Activated CD8-positive, alpha-beta memory T cell treated with anti-CD3 and anti-CD28 coated beads, Interleukin-2, amount 50 U/mL, for 4 hours (primary cell): ENCODE measurements around the gene DACT2.
"Not testable (repeated sequence)": the region's sequence is repeated elsewhere in the genome, so short reads cannot be mapped to it uniquely, and the experiment has no call there.

ENCODE experiments used
- DNase-seq: peaks from one replicate; pipeline ENCODE4 v3.0.0-alpha.2; 2020

The DACT2 gene

GRCh38 chr6:168319279-168320111 lies at the start of gene DACT2:
Gene DACT2 (minus strand): TSS chr6:168319777. CDS start chr6:168319633, 144 bp downstream.
- DNase-seq: no peak

DNA sequence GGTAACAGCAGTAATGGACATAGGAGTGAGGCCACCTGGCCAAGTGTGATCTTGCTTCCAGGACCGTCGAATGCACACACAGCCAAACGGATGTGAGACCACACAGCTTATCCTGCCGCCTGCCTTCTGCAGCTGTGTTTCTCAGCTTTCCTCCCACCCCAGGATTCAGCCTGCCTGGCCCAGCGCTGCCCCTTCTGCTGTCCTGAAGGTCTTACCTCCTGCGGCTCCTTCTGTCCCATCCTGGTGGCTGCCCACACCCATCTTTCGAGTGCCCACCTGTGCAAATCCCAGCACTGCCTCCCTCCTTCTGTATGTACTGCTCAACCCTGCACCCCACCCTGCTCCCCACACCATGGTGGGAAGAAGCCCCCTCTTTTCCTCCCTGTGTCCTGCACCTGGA lies 49.4 kb upstream of the DACT2 start:
- DNase-seq: no peak

DNA sequence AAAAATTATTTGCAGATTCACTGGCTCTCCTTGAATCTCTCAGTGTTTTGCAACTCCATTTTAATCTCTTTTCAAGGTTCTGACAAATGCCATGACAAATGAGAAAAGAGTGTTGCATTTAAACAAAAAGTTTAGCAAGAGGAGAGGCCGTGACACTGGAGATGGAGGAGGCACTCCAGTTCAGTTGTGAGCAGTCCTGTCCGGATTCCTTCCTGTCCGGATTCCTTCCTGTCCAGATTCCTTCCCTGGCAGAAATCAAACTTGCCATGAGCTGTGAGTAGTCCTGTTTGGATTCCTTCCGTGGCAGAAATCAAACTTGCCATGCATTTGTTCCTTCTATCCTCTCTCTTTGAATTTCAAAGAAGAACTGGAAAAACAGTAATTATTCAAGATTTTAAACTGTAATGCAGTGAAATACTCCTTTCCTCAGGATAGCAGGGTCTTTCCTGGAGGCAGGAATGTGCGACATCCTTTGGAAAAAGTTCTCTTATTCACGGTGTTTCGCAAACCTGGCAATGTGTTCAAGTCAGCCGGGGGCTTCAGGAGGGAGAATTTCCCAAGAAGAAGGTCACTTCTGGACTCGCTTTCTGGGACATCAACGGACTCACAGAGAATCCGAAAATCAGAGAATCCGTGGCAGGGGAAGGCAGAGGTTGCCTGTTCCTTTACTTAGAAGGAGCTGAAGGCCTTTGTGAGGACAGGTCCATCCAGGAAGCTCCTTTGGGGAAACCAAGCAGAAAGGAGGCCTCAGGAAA lies 48.7 kb upstream of the DACT2 start:
- no peak for DNase-seq

DNA sequence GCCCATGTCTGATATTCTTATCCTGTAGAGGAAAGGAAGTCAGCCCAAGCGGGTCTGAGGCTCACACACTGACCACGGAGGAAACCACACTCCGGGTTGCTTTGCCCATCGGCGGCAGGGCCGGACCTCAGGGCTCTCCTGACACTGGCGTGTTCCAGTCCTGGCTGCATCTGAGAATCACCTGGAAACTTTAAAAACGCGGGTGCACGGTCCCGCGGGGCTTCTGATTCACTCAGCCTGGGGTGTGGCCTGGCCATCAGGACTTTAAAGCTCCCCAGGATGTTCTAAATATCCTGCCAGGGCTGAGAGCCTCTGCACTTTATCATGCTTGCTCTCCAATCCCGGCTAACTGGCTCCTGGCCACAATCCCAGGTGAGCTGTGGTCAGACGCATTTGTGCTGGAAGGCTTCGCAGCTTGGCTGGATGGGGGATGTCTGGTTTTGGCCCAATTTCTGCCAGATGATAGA lies 47.7 kb upstream of the DACT2 start:
- DNase-seq: no peak

- DNase-seq: no peak
Observed at GRCh38 chr6:168366473-168366872, 46.9 kb upstream of the DACT2 start.

DNA sequence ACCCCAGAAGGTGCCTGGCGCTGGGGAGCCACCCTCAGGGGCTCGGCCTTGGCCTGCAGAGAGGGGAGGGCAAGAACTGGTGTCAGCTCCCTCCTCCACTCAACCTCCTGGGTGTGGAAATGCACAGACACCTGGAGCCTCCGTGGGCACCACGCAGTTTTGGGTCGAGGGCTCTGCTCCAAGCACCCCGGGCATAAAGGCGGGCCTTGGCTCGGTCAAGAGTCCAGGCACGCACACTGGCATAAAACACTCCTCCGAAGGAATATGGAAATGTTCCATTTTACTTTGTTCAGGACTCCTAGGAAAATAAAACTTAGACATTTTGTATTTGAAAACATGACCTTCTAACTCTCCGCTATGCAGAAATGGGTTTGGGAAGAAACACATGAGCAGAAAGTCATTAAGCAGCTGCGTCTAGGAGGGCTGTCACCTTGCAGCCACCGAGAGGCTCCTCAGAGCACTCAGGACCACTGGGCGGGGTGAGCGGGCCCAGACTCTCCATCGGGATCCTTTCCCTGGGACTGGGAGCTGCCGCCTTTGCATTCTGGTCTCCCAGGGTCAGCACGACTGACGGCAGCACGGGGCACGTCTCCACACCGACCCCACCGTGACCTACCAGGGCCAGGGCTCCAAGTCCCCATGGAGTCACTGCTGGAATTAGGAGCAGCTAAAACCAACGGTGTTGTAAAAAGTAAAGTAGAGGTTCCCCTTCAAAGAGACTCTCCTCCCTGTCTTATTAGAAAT lies 46.0 kb upstream of the DACT2 start:
- no peak for DNase-seq

GRCh38 chr6:168364793-168365421 lies 45.3 kb upstream of the DACT2 start:
- DNase-seq: no peak

GRCh38 chr6:168363811-168364792 lies 44.5 kb upstream of the DACT2 start:
- DNase-seq: no peak

DNA sequence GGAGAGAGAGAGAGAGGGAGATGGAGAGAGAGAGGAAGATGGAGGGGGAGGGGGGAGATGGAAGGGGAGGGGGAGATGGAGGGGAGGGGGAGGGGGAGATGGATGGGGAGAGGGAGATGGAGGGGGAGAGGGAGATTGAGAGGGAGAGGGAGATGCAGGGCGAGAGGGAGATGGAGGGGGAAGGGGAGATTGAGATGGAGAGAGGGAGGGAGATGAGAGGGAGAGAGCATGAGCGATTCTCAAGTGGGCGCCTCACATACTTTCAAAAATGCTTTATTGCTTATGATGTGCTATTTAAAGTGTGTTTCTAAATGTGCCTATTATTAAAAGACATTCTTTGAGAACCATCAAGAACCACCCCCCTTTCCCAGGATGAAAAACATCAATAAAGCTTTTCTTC lies 43.7 kb upstream of the DACT2 start:
- DNase-seq: no peak

GRCh38 chr6:168362276-168362990 lies 42.9 kb upstream of the DACT2 start:
- no peak for DNase-seq

DNA sequence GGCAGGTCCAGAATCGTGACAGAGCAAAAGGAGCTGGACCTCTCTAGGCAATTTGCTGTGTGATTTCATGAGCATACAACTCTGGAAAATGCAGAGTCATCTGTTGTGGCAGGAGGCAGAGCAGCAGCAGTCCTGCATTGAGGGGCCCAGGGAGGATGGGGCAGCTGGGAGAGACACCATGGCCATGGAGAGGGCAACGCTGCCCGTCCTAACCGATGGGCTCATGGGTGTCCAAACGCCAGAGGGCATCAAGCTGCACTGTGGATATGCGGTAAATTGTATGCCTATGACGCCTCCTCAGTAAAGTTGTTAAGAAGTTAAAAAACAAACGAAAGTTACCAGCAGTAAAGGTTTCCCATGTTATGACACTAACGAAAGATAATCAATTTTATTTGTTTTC lies 42.2 kb upstream of the DACT2 start:
- no peak for DNase-seq

DNA sequence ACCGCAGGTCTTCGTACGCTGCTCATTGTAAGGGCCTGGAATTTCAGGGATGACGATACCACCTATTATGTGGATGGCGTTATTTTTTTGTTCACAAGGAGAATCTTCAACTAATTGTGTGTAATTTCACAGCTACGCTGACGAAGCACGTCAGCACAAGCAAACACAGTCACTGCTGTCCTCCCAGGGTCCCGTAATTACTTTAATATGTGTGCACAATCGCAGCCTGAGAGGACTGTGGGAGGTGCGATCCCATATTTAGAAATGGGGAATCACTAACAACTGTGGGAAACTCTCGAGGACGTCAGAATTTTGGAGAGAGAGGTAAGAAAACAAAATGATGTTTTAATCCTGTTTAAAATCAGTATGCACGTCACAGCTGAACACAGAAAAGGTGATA lies 40.2 kb upstream of the DACT2 start:
- no peak for DNase-seq

DNA sequence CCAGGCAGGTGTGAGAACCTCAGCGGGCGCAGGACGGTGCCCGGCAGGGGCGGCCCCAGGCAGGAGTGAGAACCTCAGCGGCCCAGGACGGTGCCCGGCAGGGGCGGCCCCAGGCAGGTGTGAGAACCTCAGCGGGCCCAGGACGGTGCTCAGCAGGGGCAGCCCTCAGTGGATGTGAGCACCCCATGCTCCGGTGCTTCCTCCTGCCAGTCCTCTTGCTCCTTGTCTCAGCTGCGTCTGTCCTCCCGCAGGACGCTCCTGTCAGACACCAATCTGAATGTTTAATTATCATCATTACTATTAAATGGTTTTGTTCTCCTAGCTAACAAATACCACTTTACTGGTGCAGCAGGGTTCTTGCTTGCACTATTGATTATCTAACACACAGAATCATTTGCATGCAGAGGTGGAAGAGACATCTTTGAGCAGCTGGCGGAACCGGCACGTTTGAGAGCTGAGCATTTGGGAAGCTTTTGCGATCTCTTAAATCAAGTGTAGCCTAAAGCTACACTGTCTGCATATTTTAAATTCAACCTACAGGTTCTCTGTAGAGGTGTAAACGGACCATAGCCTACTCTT lies 39.4 kb upstream of the DACT2 start:
- DNase-seq: no peak

- DNase-seq: not testable (repeated sequence)
Observed at GRCh38 chr6:168356872-168357271, 37.3 kb upstream of the DACT2 start.

- no peak for DNase-seq
Observed at GRCh38 chr6:168355716-168356522, 36.3 kb upstream of the DACT2 start.

DNA sequence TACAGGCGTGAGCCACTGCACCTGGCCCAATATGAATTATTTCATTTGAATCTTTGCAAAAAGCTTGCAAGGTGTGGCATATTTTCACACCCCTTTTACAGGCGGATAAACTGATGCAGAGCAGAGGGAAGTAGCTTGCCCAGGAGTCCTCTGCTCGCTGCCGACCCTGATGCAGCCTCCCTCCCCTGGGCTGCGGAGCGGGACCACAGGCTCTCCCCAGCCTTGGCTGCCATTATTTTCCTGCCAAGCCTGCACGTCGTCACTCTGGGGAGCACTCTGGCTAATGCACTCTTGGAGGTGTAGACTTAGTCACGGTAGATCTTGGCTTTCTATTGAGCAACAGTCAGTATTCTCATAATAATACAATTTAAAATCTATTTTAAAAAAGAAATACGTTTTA lies 34.8 kb upstream of the DACT2 start:
- no peak for DNase-seq

GRCh38 chr6:168353041-168353440 lies 33.5 kb upstream of the DACT2 start:
- DNase-seq: no peak

GRCh38 chr6:168352096-168352495 lies 32.5 kb upstream of the DACT2 start:
- no peak for DNase-seq

GRCh38 chr6:168349718-168350210 lies 30.2 kb upstream of the DACT2 start:
- DNase-seq: no peak

DNA sequence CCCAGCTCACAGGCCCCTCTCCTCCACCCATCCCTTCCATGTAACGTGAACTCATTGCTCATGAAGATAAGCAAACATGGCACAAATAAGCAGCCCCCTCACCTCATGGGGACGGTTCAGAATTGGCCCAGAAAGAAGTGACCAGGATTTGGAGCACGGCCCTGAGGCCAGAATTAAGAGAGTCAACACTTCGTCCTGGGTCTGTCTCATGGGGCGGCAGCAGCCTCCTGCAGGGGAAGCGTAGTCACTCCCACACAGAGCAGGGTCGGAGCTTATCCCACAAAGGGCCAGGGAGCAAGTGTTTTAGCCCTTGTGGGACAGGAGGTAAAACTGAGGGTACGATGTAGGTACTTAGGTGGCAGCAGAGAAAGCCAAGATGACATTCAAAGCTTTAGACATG lies 28.6 kb upstream of the DACT2 start:
- no peak for DNase-seq
